Measurements from ENCODE around the gene GSX1. TPM values are rescaled to one million over a fixed set of nuclear protein-coding genes. Genes with fewer than 3 reads are reported as not detected.
A peak's percentile ranks its signal among the peaks of the same experiment; 100 is the strongest.

GSX1 gene
- polyA plus RNA-seq, 1 of the 3 experiments (the other 2 are of a cell fraction): not detected

DNA sequence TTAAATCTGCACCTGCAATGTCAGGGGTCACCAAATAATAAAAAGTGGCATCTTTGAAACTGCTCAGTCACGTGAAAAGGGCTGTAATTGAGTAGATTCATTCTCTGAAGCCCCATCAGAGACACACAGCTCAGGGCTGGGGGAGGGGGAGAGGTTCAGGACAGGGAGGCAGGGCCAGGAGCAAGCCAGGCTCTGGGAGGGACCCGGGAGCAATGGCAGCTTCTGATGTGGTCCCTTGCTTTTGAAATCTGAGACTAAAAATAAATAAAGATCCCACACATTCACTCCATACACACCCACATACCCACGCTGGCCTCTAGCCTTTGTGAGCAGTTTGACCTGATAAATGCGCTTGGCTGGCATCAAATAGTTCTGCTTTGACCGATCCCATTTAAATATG is 32.8 kb downstream of the GSX1 start:
- H3K27me3 ChIP-seq (ENCODE audit: insufficient read depth): peaks cover 36% of the 10 kb centered on the region
- H3K9me3 ChIP-seq: no peaks in the 10 kb centered on the region
- H3K4me1 ChIP-seq (ENCODE audit: control insufficient read depth in 1 of 2, insufficient read depth in 2 of 2, low read depth in 1 of 2, low read length in 1 of 2): peaks cover 0 to 2% of the 10 kb centered on the region in 2 experiments; a peak in 1 of 4 replicates
- ChIA-PET POLR2A (no interaction called here), CTCF (interaction anchor here (1.0 to 10.6 kb wide), 15 partner anchors 11 to 464 kb away, joined by 3 to 207 read pairs (median 11); partner anchors contain the start of genes LNX2 and URAD)
- H3K36me3 ChIP-seq (replicated peaks in 1 of 2; ENCODE audit: control insufficient read depth in 1 of 2, insufficient read depth in 2 of 2, low read length in 1 of 2): no peaks in the 10 kb centered on the region
- H2AFZ ChIP-seq (ENCODE audit: low read depth): no peak overlapping the region
- no peak for DNase-seq
- no peak overlapping the region for H3K4me3 ChIP-seq (ENCODE audit: low read depth in 2 of 2, low read length in 1 of 2)
- no peaks in the 10 kb centered on the region for H4K20me1 ChIP-seq (ENCODE audit: insufficient read depth)
- no peak overlapping the region for H3K27ac ChIP-seq (ENCODE audit: low read depth in 2 of 2, low read length in 1 of 2)
- no peak for TF ChIP-seq MXI1 (IDR thresholded peaks at IDR 0.05; ENCODE audit: low read depth, low read length)
- no peak for TF ChIP-seq RFX5 (IDR thresholded peaks at IDR 0.05; ENCODE audit: low read length)
- TF ChIP-seq RAD21 (IDR thresholded peaks at IDR 0.05; ENCODE audit: low read length): no peak
- TF ChIP-seq TCF12 (IDR thresholded peaks at IDR 0.05): no peak
- no peak for TF ChIP-seq POLR2AphosphoS5 (IDR thresholded peaks at IDR 0.05; ENCODE audit: low read depth, low read length)
- TF ChIP-seq FOSL2 (IDR thresholded peaks at IDR 0.05; ENCODE audit: borderline replicate concordance, low read depth): no peak
- TF ChIP-seq RXRA (IDR thresholded peaks at IDR 0.05; ENCODE audit: borderline replicate concordance, low read depth): no peak
- TF ChIP-seq MEF2A (IDR thresholded peaks at IDR 0.05; ENCODE audit: borderline replicate concordance, low read depth): no peak
- TF ChIP-seq, protein P1, sequence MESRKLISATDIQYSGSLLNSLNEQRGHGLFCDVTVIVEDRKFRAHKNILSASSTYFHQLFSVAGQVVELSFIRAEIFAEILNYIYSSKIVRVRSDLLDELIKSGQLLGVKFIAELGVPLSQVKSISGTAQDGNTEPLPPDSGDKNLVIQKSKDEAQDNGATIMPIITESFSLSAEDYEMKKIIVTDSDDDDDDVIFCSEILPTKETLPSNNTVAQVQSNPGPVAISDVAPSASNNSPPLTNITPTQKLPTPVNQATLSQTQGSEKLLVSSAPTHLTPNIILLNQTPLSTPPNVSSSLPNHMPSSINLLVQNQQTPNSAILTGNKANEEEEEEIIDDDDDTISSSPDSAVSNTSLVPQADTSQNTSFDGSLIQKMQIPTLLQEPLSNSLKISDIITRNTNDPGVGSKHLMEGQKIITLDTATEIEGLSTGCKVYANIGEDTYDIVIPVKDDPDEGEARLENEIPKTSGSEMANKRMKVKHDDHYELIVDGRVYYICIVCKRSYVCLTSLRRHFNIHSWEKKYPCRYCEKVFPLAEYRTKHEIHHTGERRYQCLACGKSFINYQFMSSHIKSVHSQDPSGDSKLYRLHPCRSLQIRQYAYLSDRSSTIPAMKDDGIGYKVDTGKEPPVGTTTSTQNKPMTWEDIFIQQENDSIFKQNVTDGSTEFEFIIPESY (IDR thresholded peaks at IDR 0.05; ENCODE audit: borderline replicate concordance, low read depth): no peak
- TF ChIP-seq GABPA (IDR thresholded peaks at IDR 0.05; ENCODE audit: low read depth): no peak
- no peak for TF ChIP-seq TAF1 (IDR thresholded peaks at IDR 0.05; ENCODE audit: borderline replicate concordance, low read depth, low read length)
- no peaks in the 10 kb centered on the region for H3K9me2 ChIP-seq
- H3K9ac ChIP-seq: no peak overlapping the region
- H3F3A ChIP-seq (replicated peaks; ENCODE audit: insufficient read depth): no peaks in the 10 kb centered on the region
- H3K79me2 ChIP-seq (ENCODE audit: insufficient read depth): no peaks in the 10 kb centered on the region
- no peak overlapping the region for H3K4me2 ChIP-seq
- 19% methylated on average over 5 of the region's 5 CpGs for WGBS (ENCODE audit: low lambda C conversion rate)

DNA sequence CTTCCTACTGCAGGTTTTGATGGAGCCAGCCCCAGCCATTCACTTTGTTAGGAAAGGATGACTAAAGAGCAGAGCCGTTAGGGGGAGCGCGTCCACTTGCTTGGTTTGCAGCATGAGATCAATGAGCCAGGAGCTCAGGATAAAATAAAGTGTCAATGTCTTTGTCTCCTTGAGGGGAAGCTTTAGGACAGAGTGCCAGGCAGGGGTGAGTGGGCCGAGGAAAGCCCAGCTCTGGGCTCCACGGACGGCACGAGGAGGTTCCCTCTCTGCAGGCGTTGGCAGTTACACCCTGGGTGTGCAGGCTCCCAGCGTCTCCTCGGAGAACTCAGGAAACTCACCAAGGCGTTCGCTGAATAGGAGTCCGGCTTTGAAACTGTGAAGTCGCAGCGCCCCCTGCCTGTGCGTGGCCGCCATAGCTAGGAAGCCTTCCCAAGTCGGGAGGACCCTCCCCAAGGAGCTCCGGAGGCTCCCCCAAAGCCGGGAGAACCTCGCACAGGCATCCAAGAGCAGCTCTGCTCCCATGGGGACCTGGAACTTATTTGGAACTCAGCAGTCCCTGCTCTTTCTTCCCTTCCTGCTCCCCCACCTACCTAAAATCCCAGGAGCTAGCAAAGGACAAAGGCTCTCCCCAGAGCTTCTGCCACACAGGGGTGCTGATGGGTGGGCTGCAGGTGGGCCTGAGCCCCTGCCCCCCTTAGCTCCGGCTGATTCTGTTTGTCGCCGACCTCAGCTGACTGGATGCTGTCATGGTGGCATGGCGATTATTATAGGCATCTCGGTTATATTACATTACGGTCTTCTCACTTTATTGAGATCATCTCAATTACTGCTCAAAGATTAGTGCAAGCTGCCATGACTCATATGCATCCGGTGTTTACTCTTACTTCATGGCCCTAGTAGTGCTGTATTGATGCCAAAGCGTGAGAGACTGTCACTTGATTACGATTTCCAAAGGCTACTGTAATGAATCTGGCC is 34.4 kb downstream of the GSX1 start:
- Histone ChIP-seq H2AFZ (ENCODE audit: low read depth) (no peak overlapping the region), H3K9me2 (no peaks in the 10 kb centered on the region), H3K4me3 (ENCODE audit: low read depth in 2 of 2, low read length in 1 of 2) (peak overlapping the region; percentile 29 to 58), H3K9me3 (no peaks in the 10 kb centered on the region), H3K4me2 (peak overlapping the region; percentile 77), H3F3A (replicated peaks; ENCODE audit: insufficient read depth) (no peaks in the 10 kb centered on the region), H4K20me1 (ENCODE audit: insufficient read depth) (no peaks in the 10 kb centered on the region), H3K27ac (ENCODE audit: low read depth in 2 of 2, low read length in 1 of 2) (no peak overlapping the region), H3K27me3 (ENCODE audit: insufficient read depth) (peaks cover 46% of the 10 kb centered on the region), H3K4me1 (ENCODE audit: control insufficient read depth in 1 of 2, insufficient read depth in 2 of 2, low read depth in 1 of 2, low read length in 1 of 2) (peaks cover 0 to 2% of the 10 kb centered on the region in 2 experiments; a peak in 1 of 4 replicates), H3K9ac (no peak overlapping the region), H3K36me3 (replicated peaks in 1 of 2; ENCODE audit: control insufficient read depth in 1 of 2, insufficient read depth in 2 of 2, low read length in 1 of 2) (no peaks in the 10 kb centered on the region), H3K79me2 (ENCODE audit: insufficient read depth) (no peaks in the 10 kb centered on the region)
- ChIA-PET POLR2A (no interaction called here), CTCF (interaction anchor here (0.6 to 10.6 kb wide), 111 partner anchors 8 to 1003 kb away, joined by 3 to 207 read pairs (median 4); partner anchors contain the start of gene URAD)
- DNase-seq: peak; percentile 82
- WGBS (ENCODE audit: low lambda C conversion rate): 3% methylated on average over 27 of the region's 30 CpGs
- TF ChIP-seq RAD21 (IDR thresholded peaks at IDR 0.05; ENCODE audit: low read length): peak; percentile 90
- TF ChIP-seq, protein P2, sequence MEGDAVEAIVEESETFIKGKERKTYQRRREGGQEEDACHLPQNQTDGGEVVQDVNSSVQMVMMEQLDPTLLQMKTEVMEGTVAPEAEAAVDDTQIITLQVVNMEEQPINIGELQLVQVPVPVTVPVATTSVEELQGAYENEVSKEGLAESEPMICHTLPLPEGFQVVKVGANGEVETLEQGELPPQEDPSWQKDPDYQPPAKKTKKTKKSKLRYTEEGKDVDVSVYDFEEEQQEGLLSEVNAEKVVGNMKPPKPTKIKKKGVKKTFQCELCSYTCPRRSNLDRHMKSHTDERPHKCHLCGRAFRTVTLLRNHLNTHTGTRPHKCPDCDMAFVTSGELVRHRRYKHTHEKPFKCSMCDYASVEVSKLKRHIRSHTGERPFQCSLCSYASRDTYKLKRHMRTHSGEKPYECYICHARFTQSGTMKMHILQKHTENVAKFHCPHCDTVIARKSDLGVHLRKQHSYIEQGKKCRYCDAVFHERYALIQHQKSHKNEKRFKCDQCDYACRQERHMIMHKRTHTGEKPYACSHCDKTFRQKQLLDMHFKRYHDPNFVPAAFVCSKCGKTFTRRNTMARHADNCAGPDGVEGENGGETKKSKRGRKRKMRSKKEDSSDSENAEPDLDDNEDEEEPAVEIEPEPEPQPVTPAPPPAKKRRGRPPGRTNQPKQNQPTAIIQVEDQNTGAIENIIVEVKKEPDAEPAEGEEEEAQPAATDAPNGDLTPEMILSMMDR (IDR thresholded peaks at IDR 0.05): peak; percentile 92
- peak; percentile 91 for TF ChIP-seq SMC3 (IDR thresholded peaks at IDR 0.05; ENCODE audit: low read depth, low read length)
- TF ChIP-seq, protein P3, sequence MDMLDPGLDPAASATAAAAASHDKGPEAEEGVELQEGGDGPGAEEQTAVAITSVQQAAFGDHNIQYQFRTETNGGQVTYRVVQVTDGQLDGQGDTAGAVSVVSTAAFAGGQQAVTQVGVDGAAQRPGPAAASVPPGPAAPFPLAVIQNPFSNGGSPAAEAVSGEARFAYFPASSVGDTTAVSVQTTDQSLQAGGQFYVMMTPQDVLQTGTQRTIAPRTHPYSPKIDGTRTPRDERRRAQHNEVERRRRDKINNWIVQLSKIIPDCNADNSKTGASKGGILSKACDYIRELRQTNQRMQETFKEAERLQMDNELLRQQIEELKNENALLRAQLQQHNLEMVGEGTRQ (IDR thresholded peaks at IDR 0.05; ENCODE audit: borderline replicate concordance, low read depth, low read length): no peak
